ENCODE data around the gene PANK2. TPM values are rescaled to one million over a fixed set of nuclear protein-coding genes. Genes with fewer than 3 reads are reported as not detected.

The PANK2 gene
- total and polyA plus RNA-seq, 2 of the 8 experiments (the other 6 are each of a cell fraction or from before 2014, with no cell fraction given), result 17.1 to 57.5 TPM

DNA sequence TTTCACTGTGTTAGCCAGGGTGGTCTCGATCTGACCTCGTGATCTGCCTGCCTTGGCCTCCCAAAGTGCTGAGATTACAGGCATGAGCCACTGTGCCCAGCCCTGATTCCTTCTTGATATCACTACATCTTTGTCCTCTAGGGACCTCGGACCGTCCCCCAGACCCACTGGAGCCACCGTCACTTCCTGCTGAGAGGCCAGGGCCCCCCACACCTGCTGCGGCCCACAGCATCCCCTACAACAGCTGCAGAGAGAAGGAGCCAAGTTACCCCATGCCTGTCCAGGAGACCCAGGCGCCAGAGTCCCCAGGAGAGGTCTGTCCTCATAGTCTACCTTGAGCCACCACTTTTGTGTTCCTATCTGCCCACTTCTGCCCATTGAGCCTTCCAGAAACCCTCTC is 28.0 kb upstream of the PANK2 start:
- H4K20me1 ChIP-seq (replicated peaks in 1 of 2; ENCODE audit: control insufficient read depth in 1 of 2, insufficient read depth in 2 of 2, low read length in 2 of 2), result peaks cover 0 to 9% of the 10 kb centered on the region in 2 experiments
- H3K14ac ChIP-seq (ENCODE audit: insufficient read length), result no peak overlapping the region
- no peak for DNase-seq (ENCODE audit: low read depth in 1 of 2, low spot score in 2 of 2)
- H3K56ac ChIP-seq (replicated peaks; ENCODE audit: insufficient read length, low read depth, low read length), result no peak overlapping the region
- no peak overlapping the region for H4K91ac ChIP-seq (replicated peaks; ENCODE audit: insufficient read length, low read length)
- H3K9me3 ChIP-seq (ENCODE audit: insufficient read depth in 2 of 2, low read depth in 1 of 2, low read length in 1 of 2), result no peaks in the 10 kb centered on the region; a peak in 1 of 4 replicates
- H3K36me3 ChIP-seq (ENCODE audit: control insufficient read depth in 2 of 4, insufficient read depth in 4 of 4, low read length in 3 of 4), result peaks cover 11 to 49% (median 37%) of the 10 kb centered on the region in 4 experiments; a peak in 7 of 8 replicates
- H2BK12ac ChIP-seq (ENCODE audit: low read depth, low read length), result no peak overlapping the region
- no peak for FAIRE-seq
- H2BK5ac ChIP-seq (ENCODE audit: low read depth, low read length), result no peak overlapping the region
- H3K23ac ChIP-seq (ENCODE audit: insufficient read length), result no peak overlapping the region
- H4K8ac ChIP-seq (ENCODE audit: extremely low read depth, insufficient read depth, low read length), result no peak overlapping the region; the same call in 1 of the 2 replicates
- no peak overlapping the region for H4K5ac ChIP-seq (ENCODE audit: insufficient read length, low read depth, low read length)
- no peak overlapping the region for H3K4me2 ChIP-seq (ENCODE audit: insufficient read depth in 1 of 2, low read depth in 2 of 2, low read length in 2 of 2)
- no peak overlapping the region for H2AFZ ChIP-seq (ENCODE audit: low read length)
- no peak overlapping the region for H2BK120ac ChIP-seq (replicated peaks; ENCODE audit: low read depth, low read length)
- ChIA-PET CTCF (ENCODE audit: partially characterized antibody) (interaction anchor here (1.2 kb wide), 1 partner anchor 10 kb away, joined by 3 read pairs; no protein-coding TSS in a partner anchor), POLR2A (ENCODE audit: partially characterized antibody) (no interaction called here)
- 91% methylated on average over 7 of the region's 7 CpGs; no CpG with 5 or more reads in 1 of the 2 experiments for WGBS, 2 experiments (ENCODE audit: extremely low coverage in 1 of 2, insufficient coverage in 1 of 2, insufficient read length in 1 of 2, insufficient replicate concordance in 2 of 2, low coverage in 1 of 2, low lambda C conversion rate in 2 of 2, missing lambda C conversion rate in 1 of 2)
- H3K4me3 ChIP-seq (ENCODE audit: extremely low read depth in 1 of 4, insufficient read depth in 2 of 4, low read depth in 3 of 4, low read length in 4 of 4), result no peak overlapping the region
- no peaks in the 10 kb centered on the region for H3K27me3 ChIP-seq (replicated peaks in 1 of 4; ENCODE audit: control insufficient read depth in 3 of 4, extremely low read depth in 1 of 4, insufficient read depth in 3 of 4, low read length in 3 of 4)
- H3K4me1 ChIP-seq (replicated peaks in 1 of 4; ENCODE audit: control insufficient read depth in 3 of 4, insufficient read depth in 4 of 4, low read length in 3 of 4), result no peaks in the 10 kb centered on the region
- no peak overlapping the region for H3K18ac ChIP-seq (ENCODE audit: extremely low read depth, low read length)
- H2BK15ac ChIP-seq (ENCODE audit: low read length), result no peak overlapping the region
- H3K23me2 ChIP-seq (ENCODE audit: low read depth, low read length), result no peaks in the 10 kb centered on the region
- no peak overlapping the region for H3K27ac ChIP-seq (ENCODE audit: low read depth, low read length)
- no peak overlapping the region for H2BK20ac ChIP-seq (ENCODE audit: low read length)
- no peak overlapping the region for H2AK5ac ChIP-seq (ENCODE audit: low read depth, low read length)
- no peaks in the 10 kb centered on the region for H3K79me1 ChIP-seq (ENCODE audit: low read depth, low read length)
- H3K4ac ChIP-seq (replicated peaks; ENCODE audit: insufficient read length, low read depth, low read length), result no peak overlapping the region
- no peak overlapping the region for H3K9ac ChIP-seq (replicated peaks in 1 of 4; ENCODE audit: extremely low read depth in 1 of 4, low read depth in 3 of 4, low read length in 3 of 4)
- H3K79me2 ChIP-seq (ENCODE audit: control insufficient read depth in 1 of 2, insufficient read depth in 2 of 2, low read length in 2 of 2), result no peaks in the 10 kb centered on the region
- no peak for TF ChIP-seq HDAC2 (IDR thresholded peaks at IDR 0.05; ENCODE audit: borderline replicate concordance in 1 of 2, low read depth in 2 of 2, low read length in 2 of 2)
- TF ChIP-seq, protein P1, sequence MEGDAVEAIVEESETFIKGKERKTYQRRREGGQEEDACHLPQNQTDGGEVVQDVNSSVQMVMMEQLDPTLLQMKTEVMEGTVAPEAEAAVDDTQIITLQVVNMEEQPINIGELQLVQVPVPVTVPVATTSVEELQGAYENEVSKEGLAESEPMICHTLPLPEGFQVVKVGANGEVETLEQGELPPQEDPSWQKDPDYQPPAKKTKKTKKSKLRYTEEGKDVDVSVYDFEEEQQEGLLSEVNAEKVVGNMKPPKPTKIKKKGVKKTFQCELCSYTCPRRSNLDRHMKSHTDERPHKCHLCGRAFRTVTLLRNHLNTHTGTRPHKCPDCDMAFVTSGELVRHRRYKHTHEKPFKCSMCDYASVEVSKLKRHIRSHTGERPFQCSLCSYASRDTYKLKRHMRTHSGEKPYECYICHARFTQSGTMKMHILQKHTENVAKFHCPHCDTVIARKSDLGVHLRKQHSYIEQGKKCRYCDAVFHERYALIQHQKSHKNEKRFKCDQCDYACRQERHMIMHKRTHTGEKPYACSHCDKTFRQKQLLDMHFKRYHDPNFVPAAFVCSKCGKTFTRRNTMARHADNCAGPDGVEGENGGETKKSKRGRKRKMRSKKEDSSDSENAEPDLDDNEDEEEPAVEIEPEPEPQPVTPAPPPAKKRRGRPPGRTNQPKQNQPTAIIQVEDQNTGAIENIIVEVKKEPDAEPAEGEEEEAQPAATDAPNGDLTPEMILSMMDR (IDR thresholded peaks at IDR 0.05; ENCODE audit: control extremely low read depth in 1 of 3, insufficient read depth in 1 of 3, low read depth in 1 of 3, low read length in 3 of 3), result no peak
